ENCODE data around the gene C8G. TPM values are rescaled to one million over a fixed set of nuclear protein-coding genes. Genes with fewer than 3 reads are reported as not detected.

C8G gene
- total RNA-seq, 2 experiments from 2014 or later: 0.90 TPM; not detected in 1

DNA sequence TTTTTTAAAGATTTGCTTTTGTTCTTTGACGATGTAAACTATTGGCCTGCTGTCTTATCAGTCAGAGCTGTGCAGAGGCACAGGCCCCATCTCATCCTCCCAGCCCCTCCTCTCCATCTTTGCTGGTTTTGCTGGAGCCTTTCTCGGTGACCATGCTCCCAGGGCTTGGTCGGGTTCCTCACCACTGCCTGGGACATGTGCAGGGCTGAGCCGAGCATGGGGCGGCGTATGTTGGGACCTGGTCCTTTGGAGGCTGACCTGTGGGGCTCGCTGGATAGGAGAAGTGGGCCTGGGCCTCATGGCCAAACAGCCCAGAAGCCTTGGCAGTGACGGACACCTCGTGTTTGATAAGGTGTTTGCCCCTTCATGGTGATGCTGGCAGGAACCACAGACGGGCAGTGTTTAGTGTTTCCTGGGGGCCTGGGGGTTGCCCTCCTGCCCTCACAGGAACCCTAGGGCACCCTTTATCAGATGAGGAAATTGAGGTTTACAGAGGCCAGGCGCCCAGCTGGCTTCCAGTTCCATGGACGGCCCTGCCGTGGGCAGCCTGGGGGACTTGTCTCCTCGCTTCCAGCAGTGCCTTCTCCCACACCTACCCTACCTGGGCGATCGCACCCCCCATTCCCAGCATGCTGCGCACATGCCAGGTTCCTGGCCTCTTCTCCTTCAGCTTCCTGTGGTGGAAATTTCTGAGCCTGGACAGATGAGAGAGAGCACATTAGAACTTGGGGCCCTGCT, 31.2 kb upstream of the C8G start:
- DNase-seq: no peak
- Mint-ChIP-seq H3K27ac (no peak overlapping the region), H3K4me3 (no peak overlapping the region), H3K27me3 (no peaks in the 10 kb centered on the region), H3K4me1 (no peaks in the 10 kb centered on the region), H3K36me3 (peaks cover 19% of the 10 kb centered on the region), H3K9me3 (no peaks in the 10 kb centered on the region)

DNA sequence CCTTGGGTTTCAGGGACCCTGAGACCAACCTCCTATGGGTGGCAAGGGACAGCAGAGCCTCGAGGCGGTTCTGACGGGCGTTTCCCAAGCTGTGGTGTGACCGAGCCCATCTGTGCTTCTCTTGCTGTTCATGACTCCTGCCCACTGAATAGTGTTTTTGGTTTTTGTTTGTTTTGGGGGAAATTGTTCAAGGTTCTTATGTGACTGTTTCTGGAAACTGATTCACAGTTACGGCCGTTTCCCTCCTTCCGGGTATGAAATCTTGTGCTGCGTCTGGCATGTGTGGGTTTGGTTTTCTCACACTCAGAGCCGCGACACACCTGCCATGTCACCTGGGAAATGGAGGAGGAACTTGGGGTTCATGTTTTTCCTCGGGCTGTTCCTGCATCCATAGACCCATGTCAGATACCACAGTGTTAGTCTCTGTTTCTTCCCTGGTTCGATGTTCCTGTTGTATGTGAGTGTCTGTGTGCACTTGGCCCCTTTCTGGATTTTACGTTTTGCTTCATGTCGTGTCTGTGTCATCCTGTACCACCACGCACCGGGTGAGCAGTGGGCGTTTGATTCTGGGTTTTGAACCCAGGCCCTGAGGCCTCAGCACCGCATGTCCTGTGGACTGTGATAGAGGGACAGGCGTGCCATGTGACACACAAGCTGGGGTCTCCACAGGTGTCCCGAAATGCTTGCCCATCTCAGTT, 29.3 kb upstream of the C8G start:
- DNase-seq: no peak
- H3K9me3 Mint-ChIP-seq: no peaks in the 10 kb centered on the region
- no peaks in the 10 kb centered on the region for H3K4me1 Mint-ChIP-seq
- H3K36me3 Mint-ChIP-seq: peaks cover 30% of the 10 kb centered on the region
- no peak overlapping the region for H3K27ac Mint-ChIP-seq
- no peak overlapping the region for H3K4me3 Mint-ChIP-seq
- H3K27me3 Mint-ChIP-seq: no peaks in the 10 kb centered on the region

DNA sequence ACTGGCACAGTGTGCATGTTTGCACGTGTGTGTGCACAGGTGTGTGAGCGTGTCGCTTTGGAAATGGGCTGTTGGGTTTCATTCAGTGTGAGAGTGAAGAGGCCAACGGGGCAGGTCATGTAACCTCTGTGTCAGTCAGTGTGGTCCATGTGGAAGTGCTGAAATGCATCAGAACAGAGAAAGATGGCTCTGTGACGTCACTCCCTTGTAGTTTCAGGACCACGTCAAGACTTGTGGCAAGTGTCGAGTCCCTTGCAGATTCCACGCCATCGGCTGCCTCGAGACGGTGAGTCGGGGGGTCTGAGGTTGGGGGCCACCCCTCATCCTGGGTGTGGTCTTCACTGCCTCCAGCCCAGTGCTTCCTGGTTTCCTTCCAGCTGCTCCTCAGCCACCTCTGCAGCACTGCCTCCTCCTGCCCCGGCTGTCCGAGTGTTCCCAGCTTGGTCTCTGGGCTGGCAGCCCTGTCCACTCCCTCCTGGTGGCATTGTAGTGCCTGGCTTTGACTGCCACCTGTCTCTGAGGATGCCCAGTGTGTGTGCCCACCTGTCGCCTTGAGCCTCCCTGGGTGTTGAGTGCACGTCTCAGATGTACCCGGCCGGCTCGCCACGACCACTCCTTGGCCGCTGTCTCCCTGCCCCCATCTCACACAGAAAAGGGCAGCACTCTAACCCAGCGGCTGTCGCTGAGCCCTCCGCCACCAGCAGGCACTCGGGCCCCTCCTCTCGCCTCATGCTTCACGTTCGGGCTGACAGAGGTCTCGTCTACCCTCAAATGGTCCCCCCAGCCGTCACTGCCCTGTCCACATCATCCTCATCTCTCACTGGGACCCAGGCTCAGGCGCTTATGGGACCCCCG, 28.5 kb upstream of the C8G start:
- Mint-ChIP-seq H3K9me3 (no peaks in the 10 kb centered on the region), H3K4me1 (no peaks in the 10 kb centered on the region), H3K4me3 (no peak overlapping the region), H3K27me3 (no peaks in the 10 kb centered on the region), H3K27ac (no peak overlapping the region), H3K36me3 (peaks cover 30% of the 10 kb centered on the region)
- DNase-seq: no peak

DNA sequence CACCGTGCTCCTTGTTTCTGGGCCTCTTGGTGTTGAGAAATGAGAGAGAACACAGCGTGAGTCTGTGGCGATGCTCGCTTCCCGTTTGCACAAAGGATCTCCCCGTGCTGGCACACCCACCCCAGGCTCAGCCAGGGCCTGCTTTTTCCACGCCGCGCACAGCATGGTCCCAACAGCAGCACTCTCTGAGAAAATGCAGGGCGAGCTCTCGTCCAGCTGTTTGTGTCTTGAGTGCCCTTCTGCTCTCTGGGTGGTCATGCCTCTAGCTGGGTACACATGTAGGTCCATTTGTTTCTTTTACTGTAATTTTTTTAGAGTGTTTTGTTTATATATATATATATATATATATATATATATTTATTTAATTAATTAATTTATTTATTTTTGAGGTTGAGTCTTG, 27.1 kb upstream of the C8G start:
- no peak overlapping the region for H3K4me3 Mint-ChIP-seq
- no peak for DNase-seq
- H3K27me3 Mint-ChIP-seq: no peaks in the 10 kb centered on the region
- H3K36me3 Mint-ChIP-seq: peaks cover 30% of the 10 kb centered on the region
- no peak overlapping the region for H3K27ac Mint-ChIP-seq
- no peaks in the 10 kb centered on the region for H3K4me1 Mint-ChIP-seq
- no peaks in the 10 kb centered on the region for H3K9me3 Mint-ChIP-seq

DNA sequence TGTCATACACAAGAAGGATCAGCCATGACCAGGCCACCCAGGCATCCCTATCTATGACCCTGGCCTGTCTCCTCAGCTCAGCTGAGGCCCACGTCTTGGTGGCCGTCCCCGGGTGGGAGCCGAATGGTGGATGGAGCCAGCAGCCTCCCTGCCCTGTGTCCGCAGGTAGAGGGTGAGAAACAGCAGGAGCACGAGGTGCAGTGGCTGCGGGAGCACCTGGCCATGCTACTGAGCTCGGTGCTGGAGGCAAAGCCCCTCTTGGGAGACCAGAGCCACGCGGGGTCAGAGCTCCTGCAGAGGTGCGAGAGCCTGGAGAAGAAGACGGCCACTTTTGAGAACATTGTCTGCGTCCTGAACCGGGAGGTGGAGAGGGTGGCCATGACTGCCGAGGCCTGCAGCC, 25.0 kb upstream of the C8G start:
- H3K9me3 Mint-ChIP-seq: no peaks in the 10 kb centered on the region
- H3K36me3 Mint-ChIP-seq: peaks cover 30% of the 10 kb centered on the region
- no peak overlapping the region for H3K4me3 Mint-ChIP-seq
- no peak overlapping the region for H3K27ac Mint-ChIP-seq
- no peak for DNase-seq
- no peaks in the 10 kb centered on the region for H3K27me3 Mint-ChIP-seq
- no peaks in the 10 kb centered on the region for H3K4me1 Mint-ChIP-seq

DNA sequence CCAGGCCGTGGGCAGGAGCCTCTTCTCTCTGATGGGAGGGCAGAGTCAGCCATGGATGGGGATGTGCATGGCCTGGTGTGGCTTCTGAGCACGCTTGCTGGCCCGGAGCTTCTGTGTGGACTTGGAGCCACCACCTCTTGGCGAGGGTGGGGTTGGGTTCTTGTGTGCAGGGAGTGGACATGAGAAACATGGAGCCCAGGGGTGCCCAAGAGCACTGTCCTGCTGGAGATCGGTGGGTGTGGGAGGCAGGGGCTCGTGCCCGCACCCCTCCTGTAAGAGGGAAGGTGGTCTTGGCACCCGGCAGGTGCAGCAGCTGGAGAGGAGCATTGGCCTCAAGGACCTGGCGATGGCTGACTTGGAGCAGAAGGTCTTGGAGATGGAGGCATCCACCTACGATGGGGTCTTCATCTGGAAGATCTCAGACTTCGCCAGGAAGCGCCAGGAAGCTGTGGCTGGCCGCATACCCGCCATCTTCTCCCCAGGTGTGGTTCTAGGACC, 24.3 kb upstream of the C8G start:
- Mint-ChIP-seq H3K9me3 (no peaks in the 10 kb centered on the region), H3K36me3 (peaks cover 33% of the 10 kb centered on the region), H3K27me3 (no peaks in the 10 kb centered on the region), H3K4me3 (no peak overlapping the region), H3K4me1 (no peaks in the 10 kb centered on the region), H3K27ac (no peak overlapping the region)
- no peak for DNase-seq

DNA sequence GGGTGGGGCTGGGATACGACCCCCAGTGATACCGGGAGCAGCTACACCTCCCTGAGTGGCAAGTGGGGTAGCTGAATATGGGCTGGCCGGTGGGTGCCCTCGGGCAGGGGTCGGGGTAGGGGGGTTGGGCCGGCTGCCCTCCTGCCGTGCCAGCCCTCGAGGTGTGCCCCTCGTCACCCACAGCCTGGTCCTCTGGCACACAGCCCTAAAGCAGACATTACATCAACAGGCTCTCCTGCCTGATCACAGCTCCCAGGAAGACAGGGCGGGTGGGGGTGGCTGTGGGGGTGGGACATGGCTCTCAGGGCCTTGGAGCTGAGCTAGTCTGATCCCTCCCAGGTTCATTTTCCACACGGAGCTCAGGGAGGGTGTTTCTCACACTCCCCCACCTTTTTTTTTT, 23.7 kb upstream of the C8G start:
- Mint-ChIP-seq H3K4me3 (no peak overlapping the region), H3K9me3 (no peaks in the 10 kb centered on the region), H3K27ac (no peak overlapping the region), H3K36me3 (peaks cover 27% of the 10 kb centered on the region), H3K4me1 (no peaks in the 10 kb centered on the region), H3K27me3 (no peaks in the 10 kb centered on the region)
- DNase-seq: no peak

DNA sequence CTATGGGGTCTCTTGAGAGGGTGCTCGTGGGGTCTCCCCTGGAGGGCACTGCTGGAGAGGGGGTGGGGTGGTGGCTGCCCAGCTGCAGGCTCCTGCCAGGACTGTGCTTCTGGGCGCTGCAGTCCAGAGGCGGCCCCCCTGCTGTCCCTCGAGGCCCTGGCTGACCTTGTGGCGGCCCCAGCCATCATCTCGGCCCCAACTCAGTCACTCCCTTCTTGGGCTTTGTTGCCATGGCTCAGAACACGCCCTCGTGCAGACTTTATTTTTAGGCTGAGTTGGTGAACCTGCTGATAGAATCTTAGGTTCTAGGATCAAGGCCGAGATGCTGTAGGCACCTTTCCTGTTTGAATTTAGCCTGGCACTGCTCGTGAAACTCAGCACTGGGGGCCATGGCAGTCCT, 23.3 kb upstream of the C8G start:
- Mint-ChIP-seq H3K27me3 (no peaks in the 10 kb centered on the region), H3K9me3 (no peaks in the 10 kb centered on the region), H3K36me3 (peaks cover 25% of the 10 kb centered on the region), H3K4me3 (no peak overlapping the region), H3K27ac (no peak overlapping the region), H3K4me1 (no peaks in the 10 kb centered on the region)
- DNase-seq: no peak

DNA sequence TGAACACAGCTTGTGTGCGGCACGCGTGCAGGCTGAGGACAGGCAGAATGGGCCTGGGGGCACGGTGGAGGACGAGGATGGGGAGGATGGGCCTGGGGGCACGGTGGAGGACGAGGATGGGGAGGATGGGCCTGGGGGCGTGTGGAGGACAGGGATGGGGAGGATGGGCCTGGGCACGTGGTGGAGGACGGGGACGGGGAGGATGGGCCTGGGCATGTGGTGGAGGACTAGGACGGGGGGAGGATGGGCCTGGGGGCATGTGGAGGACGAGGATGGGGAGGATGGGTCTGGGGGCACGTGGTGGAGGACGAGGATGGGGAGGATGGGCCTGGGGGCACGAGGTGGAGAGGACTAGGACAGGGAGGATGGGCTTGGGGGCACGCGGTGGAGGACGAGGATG, 22.5 kb upstream of the C8G start:
- H3K4me3 Mint-ChIP-seq: no peak overlapping the region
- peaks cover 18% of the 10 kb centered on the region for H3K36me3 Mint-ChIP-seq
- no peak overlapping the region for H3K27ac Mint-ChIP-seq
- no peak for DNase-seq
- H3K4me1 Mint-ChIP-seq: no peaks in the 10 kb centered on the region
- no peaks in the 10 kb centered on the region for H3K9me3 Mint-ChIP-seq
- H3K27me3 Mint-ChIP-seq: no peaks in the 10 kb centered on the region

DNA sequence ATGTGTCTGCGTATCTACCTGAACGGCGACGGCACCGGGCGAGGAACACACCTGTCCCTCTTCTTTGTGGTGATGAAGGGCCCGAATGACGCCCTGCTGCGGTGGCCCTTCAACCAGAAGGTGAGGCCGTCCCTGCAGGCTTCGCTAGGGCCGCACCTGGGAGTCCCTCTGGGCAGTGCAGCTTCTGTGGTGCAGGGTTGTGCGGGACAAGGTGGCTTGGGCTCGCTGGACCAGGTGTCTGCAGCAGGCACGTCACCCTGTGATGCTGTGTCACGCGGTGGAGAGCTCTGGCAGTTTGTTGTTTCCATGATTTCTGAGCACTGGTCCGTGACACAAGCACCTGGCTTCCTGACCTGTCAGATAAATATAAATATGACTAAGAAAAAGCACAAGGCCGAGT, 21.2 kb upstream of the C8G start:
- Mint-ChIP-seq H3K27me3 (no peaks in the 10 kb centered on the region), H3K36me3 (peaks cover 14% of the 10 kb centered on the region), H3K4me1 (no peaks in the 10 kb centered on the region), H3K4me3 (no peak overlapping the region), H3K9me3 (no peaks in the 10 kb centered on the region), H3K27ac (no peak overlapping the region)
- DNase-seq: no peak

DNA sequence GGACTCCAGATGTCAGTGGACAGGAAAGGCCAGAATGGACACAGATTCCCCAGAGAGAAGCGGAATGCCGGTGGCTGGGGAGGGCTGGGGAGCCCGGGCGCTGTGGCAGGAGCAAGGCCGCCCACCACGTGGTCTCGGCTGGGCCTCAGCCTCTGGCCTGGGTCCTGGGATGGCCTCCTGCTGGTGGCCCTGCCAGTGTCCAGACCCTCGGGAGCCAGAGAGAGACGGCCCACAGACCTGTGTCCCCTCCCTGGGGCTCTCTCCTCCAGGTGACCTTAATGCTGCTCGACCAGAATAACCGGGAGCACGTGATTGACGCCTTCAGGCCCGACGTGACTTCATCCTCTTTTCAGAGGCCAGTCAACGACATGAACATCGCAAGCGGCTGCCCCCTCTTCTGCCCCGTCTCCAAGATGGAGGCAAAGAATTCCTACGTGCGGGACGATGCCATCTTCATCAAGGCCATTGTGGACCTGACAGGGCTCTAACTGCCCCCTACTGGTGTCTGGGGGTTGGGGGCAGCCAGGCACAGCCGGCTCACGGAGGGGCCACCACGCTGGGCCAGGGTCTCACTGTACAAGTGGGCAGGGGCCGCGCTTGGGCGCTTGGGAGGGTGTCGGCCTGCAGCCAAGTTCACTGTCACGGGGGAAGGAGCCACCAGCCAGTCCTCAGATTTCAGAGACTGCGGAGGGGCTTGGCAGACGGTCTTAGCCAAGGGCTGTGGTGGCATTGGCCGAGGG, 19.5 kb upstream of the C8G start:
- Mint-ChIP-seq H3K4me3 (no peak overlapping the region), H3K9me3 (no peaks in the 10 kb centered on the region), H3K27ac (no peak overlapping the region), H3K27me3 (no peaks in the 10 kb centered on the region), H3K4me1 (no peaks in the 10 kb centered on the region), H3K36me3 (peaks cover 3% of the 10 kb centered on the region)
- DNase-seq: no peak

DNA sequence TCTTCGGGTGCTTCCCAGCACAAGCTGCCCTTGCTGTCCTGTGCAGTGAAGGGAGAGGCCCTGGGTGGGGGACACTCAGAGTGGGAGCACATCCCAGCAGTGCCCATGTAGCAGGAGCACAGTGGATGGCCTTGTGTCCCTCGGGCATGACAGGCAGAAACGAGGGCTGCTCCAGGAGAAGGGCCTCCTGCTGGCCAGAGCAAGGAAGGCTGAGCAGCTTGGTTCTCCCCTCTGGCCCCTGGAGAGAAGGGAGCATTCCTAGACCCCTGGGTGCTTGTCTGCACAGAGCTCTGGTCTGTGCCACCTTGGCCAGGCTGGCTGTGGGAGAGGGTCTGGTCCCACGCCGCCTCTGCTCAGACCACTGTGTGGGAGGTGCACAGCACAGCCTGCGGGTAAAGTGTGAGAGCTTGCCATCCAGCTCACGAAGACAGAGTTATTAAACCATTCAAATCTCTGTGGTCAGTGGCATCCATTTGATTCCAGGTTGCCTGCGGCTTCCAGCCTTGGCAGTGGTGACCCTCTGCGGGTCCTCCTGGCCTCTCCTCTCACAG, 18.8 kb upstream of the C8G start:
- Mint-ChIP-seq H3K4me1 (no peaks in the 10 kb centered on the region), H3K4me3 (no peak overlapping the region), H3K27ac (no peak overlapping the region), H3K27me3 (no peaks in the 10 kb centered on the region), H3K9me3 (no peaks in the 10 kb centered on the region), H3K36me3 (peaks cover 3% of the 10 kb centered on the region)
- no peak for DNase-seq

DNA sequence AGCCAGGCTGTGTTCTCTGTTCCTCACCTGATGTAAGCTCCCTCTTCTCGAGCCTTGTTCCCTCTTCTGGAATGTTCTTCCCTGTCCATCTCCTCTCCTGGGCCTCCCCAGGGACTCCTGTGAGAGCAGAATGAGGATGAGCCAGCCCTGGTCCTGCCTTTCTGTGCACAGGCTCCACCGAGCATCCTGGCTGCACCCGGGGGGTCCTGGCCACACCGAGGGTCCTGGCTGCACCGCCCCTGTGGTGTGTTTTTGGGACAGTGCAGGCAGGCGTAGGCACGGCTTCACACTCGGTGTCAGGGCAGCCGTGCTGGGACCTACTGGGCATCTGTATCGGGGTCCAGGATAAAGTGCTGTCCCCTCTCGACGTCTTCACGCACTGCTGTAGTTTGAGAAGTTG, 18.3 kb upstream of the C8G start:
- H3K27me3 Mint-ChIP-seq: no peaks in the 10 kb centered on the region
- no peaks in the 10 kb centered on the region for H3K9me3 Mint-ChIP-seq
- no peak overlapping the region for H3K27ac Mint-ChIP-seq
- no peak for DNase-seq
- H3K4me3 Mint-ChIP-seq: no peak overlapping the region
- H3K4me1 Mint-ChIP-seq: peaks cover 1% of the 10 kb centered on the region
- H3K36me3 Mint-ChIP-seq: peaks cover 4% of the 10 kb centered on the region

DNA sequence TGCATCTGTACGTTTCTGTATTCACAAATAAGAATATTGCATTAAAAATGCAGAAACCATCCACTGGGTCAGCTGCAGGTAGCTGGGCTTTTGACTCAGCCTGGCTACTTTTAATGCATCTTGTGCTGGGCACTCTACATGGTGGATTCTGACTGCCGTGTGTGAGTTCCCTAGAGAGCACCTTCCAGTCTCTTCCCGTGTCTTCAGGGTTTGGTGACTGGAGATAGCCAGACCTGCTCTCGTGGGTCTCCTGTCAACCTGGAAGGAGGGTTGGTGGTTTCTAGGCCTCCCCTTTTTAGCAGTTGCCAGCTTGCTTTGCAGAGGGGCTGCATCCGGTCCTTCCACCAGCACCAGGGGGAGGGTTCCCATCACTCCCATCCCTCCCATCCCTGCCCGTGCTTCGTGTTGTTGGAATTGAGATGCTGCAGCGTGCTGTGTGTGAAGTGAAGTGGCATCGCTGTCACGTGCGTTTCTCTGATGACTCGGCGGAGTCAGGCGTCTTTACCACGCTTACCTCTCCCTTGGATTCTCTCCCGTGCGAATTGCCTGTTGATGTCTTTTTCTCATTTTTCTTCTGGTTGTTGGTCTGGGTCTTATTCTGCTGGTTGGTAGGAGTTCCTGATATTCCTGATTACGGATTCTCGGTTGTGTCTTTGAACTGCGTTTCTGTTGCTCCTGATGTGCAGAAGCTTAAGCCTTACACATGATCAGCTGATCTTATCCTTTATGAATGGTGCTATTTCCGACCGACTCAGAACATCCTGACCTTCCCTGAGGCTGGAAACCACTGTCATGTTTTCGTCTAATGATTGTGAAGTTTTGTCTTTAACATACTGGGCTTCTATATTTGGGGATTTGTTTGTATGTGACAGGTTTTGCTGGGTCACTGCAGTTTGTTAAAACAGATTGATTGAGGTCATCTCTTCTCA, 17.4 kb upstream of the C8G start:
- H3K4me1 Mint-ChIP-seq: peaks cover 5% of the 10 kb centered on the region
- H3K27ac Mint-ChIP-seq: no peak overlapping the region
- no peaks in the 10 kb centered on the region for H3K27me3 Mint-ChIP-seq
- no peak overlapping the region for H3K4me3 Mint-ChIP-seq
- H3K36me3 Mint-ChIP-seq: peaks cover 11% of the 10 kb centered on the region
- no peak for DNase-seq
- H3K9me3 Mint-ChIP-seq: peaks cover 3% of the 10 kb centered on the region
